ENCODE results near the gene MTUS2.

- TF ChIP-seq, protein P1, sequence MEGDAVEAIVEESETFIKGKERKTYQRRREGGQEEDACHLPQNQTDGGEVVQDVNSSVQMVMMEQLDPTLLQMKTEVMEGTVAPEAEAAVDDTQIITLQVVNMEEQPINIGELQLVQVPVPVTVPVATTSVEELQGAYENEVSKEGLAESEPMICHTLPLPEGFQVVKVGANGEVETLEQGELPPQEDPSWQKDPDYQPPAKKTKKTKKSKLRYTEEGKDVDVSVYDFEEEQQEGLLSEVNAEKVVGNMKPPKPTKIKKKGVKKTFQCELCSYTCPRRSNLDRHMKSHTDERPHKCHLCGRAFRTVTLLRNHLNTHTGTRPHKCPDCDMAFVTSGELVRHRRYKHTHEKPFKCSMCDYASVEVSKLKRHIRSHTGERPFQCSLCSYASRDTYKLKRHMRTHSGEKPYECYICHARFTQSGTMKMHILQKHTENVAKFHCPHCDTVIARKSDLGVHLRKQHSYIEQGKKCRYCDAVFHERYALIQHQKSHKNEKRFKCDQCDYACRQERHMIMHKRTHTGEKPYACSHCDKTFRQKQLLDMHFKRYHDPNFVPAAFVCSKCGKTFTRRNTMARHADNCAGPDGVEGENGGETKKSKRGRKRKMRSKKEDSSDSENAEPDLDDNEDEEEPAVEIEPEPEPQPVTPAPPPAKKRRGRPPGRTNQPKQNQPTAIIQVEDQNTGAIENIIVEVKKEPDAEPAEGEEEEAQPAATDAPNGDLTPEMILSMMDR (IDR thresholded peaks at IDR 0.05; ENCODE audit: low read depth, low read length, poor library complexity, severe bottlenecking) = no peak
- no peak for TF ChIP-seq EZH2phosphoT487 (IDR thresholded peaks at IDR 0.05; ENCODE audit: borderline replicate concordance, low read length)
These were observed 559.7 kb downstream of the MTUS2 start for GRCh38 chr13:29379865-29380264.

Data from DOHH2 (cell line).